CD4-positive, alpha-beta memory T cell (primary cell): ENCODE data around the gene CYP11A1. TPM values are rescaled to one million over a fixed set of nuclear protein-coding genes. Genes with fewer than 3 reads are reported as not detected.

Experiments used
- CTCF ChIA-PET: fragments of 350-600 bp; sonication (Branson Sonifier 250); formaldehyde crosslinking; loops from one replicate; lab custom pipeline; 2021; ENCODE audit warnings: inconsistent platforms; ENCODE audit not compliant: partially characterized antibody; lab: Charles Lee
- POLR2A ChIA-PET: fragments of 350-600 bp; sonication (Branson Sonifier 250); formaldehyde crosslinking; loops from one replicate; lab custom pipeline; 2021; ENCODE audit not compliant: partially characterized antibody; lab: Charles Lee
- DNase-seq, 5 donors: peaks; one replicate each; pipeline versions ENCODE4 v3.0.0 to v3.0.0-alpha.2; 2020 to 2022; ENCODE audit warnings: mixed read lengths in 1 of 5
- H3K27ac ChIP-seq: one replicate; pipeline ENCODE4 v1.7.0; 2013; ENCODE audit warnings: low read depth, low read length
- H3K27me3 ChIP-seq: 2 replicates; pipeline ENCODE4 v1.7.0; 2013; ENCODE audit warnings: mild to moderate bottlenecking, low read length, moderate library complexity; ENCODE audit not compliant: insufficient read depth
- H3K36me3 ChIP-seq: 2 replicates; pipeline ENCODE4 v1.7.0; 2013; ENCODE audit warnings: mild to moderate bottlenecking, low read length, moderate library complexity; ENCODE audit not compliant: insufficient read depth
- H3K4me1 ChIP-seq: 2 replicates; pipeline ENCODE4 v1.7.0; 2013; ENCODE audit warnings: mild to moderate bottlenecking, low read length, moderate library complexity; ENCODE audit not compliant: insufficient read depth
- H3K4me3 ChIP-seq, 2 donors: one replicate each; pipeline ENCODE4 v1.7.0; 2013; ENCODE audit warnings: low read length in 2 of 2, mild to moderate bottlenecking in 1 of 2
- H3K9me3 ChIP-seq, 2 donors: one replicate each; pipeline ENCODE4 v1.7.0; 2013; ENCODE audit warnings: low read length in 2 of 2, control low read depth in 1 of 2; ENCODE audit not compliant: control insufficient read depth in 1 of 2
- H3K27ac Mint-ChIP-seq, 7 donors: one replicate each; pipeline ENCODE4 v1.8.0; 2020 to 2021; ENCODE audit warnings: mixed read lengths in 7 of 7, mild to moderate bottlenecking in 6 of 7, inconsistent platforms in 3 of 7, moderate library complexity in 3 of 7
- H3K27me3 Mint-ChIP-seq, 2 donors: one replicate each; pipeline ENCODE4 v1.8.0; 2020 to 2021; ENCODE audit warnings: mixed read lengths in 2 of 2
- H3K36me3 Mint-ChIP-seq, 2 donors: one replicate each; pipeline ENCODE4 v1.8.0; 2020 to 2021; ENCODE audit warnings: mixed read lengths in 2 of 2, inconsistent platforms in 1 of 2, mild to moderate bottlenecking in 1 of 2
- H3K4me1 Mint-ChIP-seq, 4 donors: one replicate each; pipeline ENCODE4 v1.8.0; 2020 to 2021; ENCODE audit warnings: mixed read lengths in 4 of 4, mild to moderate bottlenecking in 1 of 4
- H3K4me3 Mint-ChIP-seq, 8 donors: one replicate each; pipeline ENCODE4 v1.8.0; 2020 to 2021; ENCODE audit warnings: mixed read lengths in 8 of 8, mild to moderate bottlenecking in 7 of 8, moderate library complexity in 6 of 8, inconsistent platforms in 3 of 8
- H3K9me3 Mint-ChIP-seq, 8 donors: one replicate each; pipeline ENCODE4 v1.8.0; 2020 to 2021; ENCODE audit warnings: mixed read lengths in 8 of 8, mild to moderate bottlenecking in 5 of 8, inconsistent platforms in 3 of 8, moderate library complexity in 1 of 8
- intact Hi-C: fragments of 100-400 bp; cut with micrococcal nuclease; formaldehyde crosslinking; loops from one replicate; pipeline ENCODE4 v1.15.1; 2023
- polyA plus RNA-seq, 2 donors: library from polyadenylated mRNA; unstranded; fragments of 300-500 nt; fragmentation: Illumina TruSeq; gene quantifications; one replicate each; pipeline ENCODE4 v1.2.3, GENCODE V29; 2021
- total RNA-seq, 2 experiments: library from RNA; stranded (reverse); gene quantifications; one replicate each; pipeline ENCODE4 v1.2.3, GENCODE V29; 2021

The CYP11A1 gene
- total and polyA plus RNA-seq, 4 experiments from 2014 or later, result not detected

- no peaks in the 10 kb centered on the region for H3K4me1 Mint-ChIP-seq
- ChIA-PET CTCF (no interaction called here), POLR2A (no interaction called here)
- Histone ChIP-seq H3K27ac (no peak overlapping the region), H3K27me3 (no peaks in the 10 kb centered on the region), H3K36me3 (no peaks in the 10 kb centered on the region), H3K4me1 (no peaks in the 10 kb centered on the region), H3K4me3 (no peak overlapping the region), H3K9me3 (no peaks in the 10 kb centered on the region)
- H3K4me3 Mint-ChIP-seq, result no peak overlapping the region
- no peak overlapping the region for H3K27ac Mint-ChIP-seq
- no peaks in the 10 kb centered on the region for H3K27me3 Mint-ChIP-seq
- peaks cover 0 to 2% of the 10 kb centered on the region in 2 donors for H3K36me3 Mint-ChIP-seq
- H3K9me3 Mint-ChIP-seq, result no peaks in the 10 kb centered on the region
- no peak for DNase-seq
- intact Hi-C loops, result no loop called here
These were observed 44.7 kb upstream of the CYP11A1 start for GRCh38 chr15:74412159-74412558.

- no peaks in the 10 kb centered on the region for H3K27me3 ChIP-seq
- Mint-ChIP-seq H3K27me3 (no peaks in the 10 kb centered on the region), H3K36me3 (peaks cover 0 to 2% of the 10 kb centered on the region in 2 donors), H3K4me3 (no peak overlapping the region), H3K9me3 (no peaks in the 10 kb centered on the region), H3K27ac (no peak overlapping the region), H3K4me1 (no peaks in the 10 kb centered on the region)
- no peak overlapping the region for H3K4me3 ChIP-seq
- intact Hi-C loops, result no loop called here
- no peak for DNase-seq
- no peak overlapping the region for H3K27ac ChIP-seq
- no peaks in the 10 kb centered on the region for H3K36me3 ChIP-seq
- CTCF ChIA-PET, result no interaction called here
- no peaks in the 10 kb centered on the region for H3K9me3 ChIP-seq
- POLR2A ChIA-PET, result no interaction called here
- H3K4me1 ChIP-seq, result no peaks in the 10 kb centered on the region
These were observed 44.2 kb upstream of the CYP11A1 start for GRCh38 chr15:74411686-74412085.

- CTCF ChIA-PET, result no interaction called here
- no peak for DNase-seq
- H3K4me1 Mint-ChIP-seq, result no peaks in the 10 kb centered on the region
- H3K9me3 Mint-ChIP-seq, result no peaks in the 10 kb centered on the region
- H3K9me3 ChIP-seq, result no peaks in the 10 kb centered on the region
- H3K4me1 ChIP-seq, result no peaks in the 10 kb centered on the region
- H3K27me3 ChIP-seq, result no peaks in the 10 kb centered on the region
- intact Hi-C loops, result no loop called here
- H3K27me3 Mint-ChIP-seq, result no peaks in the 10 kb centered on the region
- H3K27ac ChIP-seq, result no peak overlapping the region
- no peaks in the 10 kb centered on the region for H3K36me3 Mint-ChIP-seq
- no peak overlapping the region for H3K4me3 Mint-ChIP-seq
- no peaks in the 10 kb centered on the region for H3K36me3 ChIP-seq
- H3K27ac Mint-ChIP-seq, result no peak overlapping the region
- POLR2A ChIA-PET, result no interaction called here
- H3K4me3 ChIP-seq, result no peak overlapping the region
These were observed 43.1 kb upstream of the CYP11A1 start for GRCh38 chr15:74410502-74410901.

DNA sequence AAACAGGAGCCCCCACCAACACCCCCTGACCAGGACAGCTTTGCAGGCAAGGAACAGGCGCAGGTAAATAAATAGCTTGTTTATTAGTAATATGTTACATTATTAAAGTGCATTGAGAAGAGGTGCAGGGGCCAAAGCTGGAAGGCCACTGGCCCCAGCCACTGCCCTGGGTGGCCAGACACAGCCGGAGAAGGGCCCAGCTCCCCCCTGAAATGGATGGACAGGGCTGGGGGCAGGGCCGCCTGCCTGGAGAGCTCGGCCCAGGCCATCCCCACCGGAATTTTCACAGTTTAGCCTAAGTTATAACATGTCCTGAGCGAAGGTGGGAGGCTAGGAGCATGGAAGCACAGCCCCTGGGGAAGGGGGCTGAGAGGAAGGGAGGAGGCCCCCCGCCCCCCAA, 41.8 kb upstream of the CYP11A1 start:
- POLR2A ChIA-PET, result interaction anchor here (0.5 to 0.9 kb wide), 3 partner anchors 9 to 25 kb away, joined by 3 read pairs; partner anchors contain the start of gene SEMA7A

DNA sequence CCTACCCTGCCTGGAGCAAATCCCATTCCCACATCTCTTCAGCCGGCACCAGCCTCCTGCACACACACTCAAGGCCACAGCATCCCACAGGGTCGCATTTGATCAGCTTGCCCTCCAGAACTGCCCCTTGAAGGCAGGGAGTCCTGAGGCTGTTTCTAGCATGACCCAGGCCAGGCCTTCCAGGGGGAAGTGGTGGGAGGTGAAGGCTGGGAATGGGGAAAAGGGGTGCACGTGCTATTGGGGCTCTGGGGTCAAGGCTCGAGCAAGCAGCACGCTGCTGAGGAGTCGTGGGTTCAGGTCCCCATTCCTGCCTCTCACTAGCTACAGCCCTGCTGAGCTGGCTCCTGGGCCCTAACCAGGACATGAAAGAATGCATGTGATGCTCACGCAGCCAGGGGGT, 41.4 kb upstream of the CYP11A1 start:
- Histone ChIP-seq H3K27me3 (no peaks in the 10 kb centered on the region), H3K36me3 (no peaks in the 10 kb centered on the region), H3K27ac (no peak overlapping the region), H3K4me3 (no peak overlapping the region), H3K9me3 (no peaks in the 10 kb centered on the region), H3K4me1 (peaks cover 2% of the 10 kb centered on the region)
- no peaks in the 10 kb centered on the region for H3K9me3 Mint-ChIP-seq
- intact Hi-C loops, result no loop called here
- no peaks in the 10 kb centered on the region for H3K27me3 Mint-ChIP-seq
- H3K4me3 Mint-ChIP-seq, result no peak overlapping the region
- no peaks in the 10 kb centered on the region for H3K36me3 Mint-ChIP-seq
- ChIA-PET CTCF (interaction anchor here (1.2 kb wide), 1 partner anchor 26 kb away, joined by 4 read pairs; no protein-coding TSS in a partner anchor), POLR2A (interaction anchor here (0.5 to 0.9 kb wide), 3 partner anchors 8 to 25 kb away, joined by 3 read pairs; partner anchors contain the start of gene SEMA7A)
- peak overlapping the region in 1 of 7 donors; percentile 14 for H3K27ac Mint-ChIP-seq
- no peak for DNase-seq
- peaks cover 0 to 2% (median under 1%) of the 10 kb centered on the region in 4 donors for H3K4me1 Mint-ChIP-seq

More for the DNA sequence above, 41.8 kb upstream of the CYP11A1 start:
- no peaks in the 10 kb centered on the region for H3K27me3 Mint-ChIP-seq
- H3K9me3 Mint-ChIP-seq, result no peaks in the 10 kb centered on the region
- CTCF ChIA-PET, result interaction anchor here (1.2 kb wide), 1 partner anchor 26 kb away, joined by 4 read pairs; no protein-coding TSS in a partner anchor
- intact Hi-C loops, result no loop called here
- no peak for DNase-seq
- no peak overlapping the region for H3K27ac Mint-ChIP-seq
- H3K27me3 ChIP-seq, result no peaks in the 10 kb centered on the region
- H3K9me3 ChIP-seq, result no peaks in the 10 kb centered on the region
- H3K36me3 Mint-ChIP-seq, result no peaks in the 10 kb centered on the region
- no peak overlapping the region for H3K4me3 Mint-ChIP-seq
- no peak overlapping the region for H3K4me3 ChIP-seq
- no peak overlapping the region for H3K27ac ChIP-seq
- H3K36me3 ChIP-seq, result no peaks in the 10 kb centered on the region
- H3K4me1 ChIP-seq, result no peaks in the 10 kb centered on the region
- H3K4me1 Mint-ChIP-seq, result no peaks in the 10 kb centered on the region

- H3K27me3 Mint-ChIP-seq, result no peaks in the 10 kb centered on the region
- Histone ChIP-seq H3K36me3 (no peaks in the 10 kb centered on the region), H3K4me3 (no peak overlapping the region), H3K4me1 (peaks cover 6% of the 10 kb centered on the region), H3K27me3 (no peaks in the 10 kb centered on the region), H3K9me3 (no peaks in the 10 kb centered on the region), H3K27ac (no peak overlapping the region)
- no peaks in the 10 kb centered on the region for H3K36me3 Mint-ChIP-seq
- H3K9me3 Mint-ChIP-seq, result no peaks in the 10 kb centered on the region
- intact Hi-C loops, result no loop called here
- H3K4me1 Mint-ChIP-seq, result peaks cover 0 to 6% (median 4%) of the 10 kb centered on the region in 4 donors
- CTCF ChIA-PET, result interaction anchor here (1.2 kb wide), 1 partner anchor 25 kb away, joined by 4 read pairs; no protein-coding TSS in a partner anchor
- POLR2A ChIA-PET, result no interaction called here
- peak overlapping the region in 1 of 7 donors; percentile 14 for H3K27ac Mint-ChIP-seq
- H3K4me3 Mint-ChIP-seq, result no peak overlapping the region
- no peak for DNase-seq
These were observed 40.9 kb upstream of the CYP11A1 start for GRCh38 chr15:74408385-74408784.

- DNase-seq, result no peak
- no peak overlapping the region for H3K27ac Mint-ChIP-seq
- intact Hi-C loops, result no loop called here
- peaks cover 19% of the 10 kb centered on the region for H3K4me1 ChIP-seq
- no peaks in the 10 kb centered on the region for H3K36me3 ChIP-seq
- H3K9me3 Mint-ChIP-seq, result no peaks in the 10 kb centered on the region
- ChIA-PET POLR2A (no interaction called here), CTCF (no interaction called here)
- no peak overlapping the region for H3K4me3 ChIP-seq
- H3K36me3 Mint-ChIP-seq, result no peaks in the 10 kb centered on the region
- peaks cover 11 to 18% (median 16%) of the 10 kb centered on the region in 4 donors for H3K4me1 Mint-ChIP-seq
- H3K27me3 Mint-ChIP-seq, result no peaks in the 10 kb centered on the region
- H3K27ac ChIP-seq, result no peak overlapping the region
- H3K9me3 ChIP-seq, result no peaks in the 10 kb centered on the region
- H3K4me3 Mint-ChIP-seq, result no peak overlapping the region
- H3K27me3 ChIP-seq, result no peaks in the 10 kb centered on the region
These were observed 39.7 kb upstream of the CYP11A1 start for GRCh38 chr15:74406992-74407705.
